Mammary epithelial cell (primary cell): ENCODE data around the gene MLEC.

Experiments used
- CTCF ChIP-seq, 2 donors: IDR thresholded peaks in 1 of 2; conservative IDR thresholded peaks in 1 of 2; 2 replicates each; pipeline ENCODE4 v1.5.1; 2011 to 2012; ENCODE audit warnings: inconsistent platforms in 2 of 2, low read length in 2 of 2, mild to moderate bottlenecking in 2 of 2, control low read depth in 1 of 2, low read depth in 1 of 2; ENCODE audit not compliant: insufficient read depth in 1 of 2; ENCODE audit errors: extremely low read depth in 1 of 2
- EZH2 ChIP-seq: IDR thresholded peaks from 2 replicates; pipeline ENCODE4 v1.6.1; 2012; ENCODE audit warnings: low read length, inconsistent platforms, borderline replicate concordance

GRCh38 chr12:120668091-120668867 lies 18.7 kb upstream of the MLEC start:
- no peak for TF ChIP-seq CTCF (conservative IDR thresholded peaks at IDR 0.05 in 1 of 2, IDR thresholded peaks at IDR 0.05 in 1 of 2; ENCODE audit: extremely low read depth in 1 of 2, insufficient read depth in 1 of 2, low read depth in 1 of 2, low read length in 2 of 2)
- TF ChIP-seq EZH2: no peak
